ENCODE data around the gene AK1.
A peak's percentile ranks its signal among the peaks of the same experiment; 100 is the strongest.

The AK1 gene

DNA sequence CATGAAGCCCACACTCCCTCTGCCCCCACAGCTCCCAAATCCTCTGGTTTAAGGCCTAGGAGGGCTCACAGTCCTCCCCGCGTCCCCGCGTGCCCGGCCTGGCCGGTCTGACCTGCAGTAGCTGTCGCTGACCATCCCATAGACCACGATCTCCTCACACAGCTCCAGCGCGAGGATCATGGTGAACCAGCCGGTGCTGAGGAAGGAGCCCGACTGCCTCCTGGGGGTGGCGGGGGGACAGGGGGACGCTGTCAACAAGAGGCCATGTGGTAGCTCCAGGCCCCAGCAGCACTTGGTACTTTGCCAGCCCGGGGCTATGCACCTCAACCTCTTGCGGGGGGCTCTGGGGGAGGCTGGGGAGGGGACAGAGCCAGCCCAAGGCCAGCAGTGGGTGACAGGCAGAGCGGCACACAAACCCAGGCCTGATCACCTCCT lies 32.4 kb upstream of the AK1 start:
- DNase-seq (ENCODE audit: low spot score): no peak

DNA sequence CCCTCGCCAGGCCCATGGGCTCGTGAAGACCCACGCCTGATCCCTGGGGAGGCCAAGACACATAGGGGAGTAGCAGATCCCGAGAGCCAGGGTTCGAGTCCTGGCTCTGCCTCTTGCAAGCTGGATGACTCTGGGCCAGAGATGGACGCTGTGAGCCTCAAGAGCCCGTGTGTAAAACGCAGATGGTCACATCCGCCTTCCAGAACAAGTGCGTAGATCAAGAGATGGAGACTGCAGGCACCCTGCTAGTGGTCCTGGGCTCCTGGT lies 31.1 kb upstream of the AK1 start:
- DNase-seq (ENCODE audit: low spot score): no peak

DNA sequence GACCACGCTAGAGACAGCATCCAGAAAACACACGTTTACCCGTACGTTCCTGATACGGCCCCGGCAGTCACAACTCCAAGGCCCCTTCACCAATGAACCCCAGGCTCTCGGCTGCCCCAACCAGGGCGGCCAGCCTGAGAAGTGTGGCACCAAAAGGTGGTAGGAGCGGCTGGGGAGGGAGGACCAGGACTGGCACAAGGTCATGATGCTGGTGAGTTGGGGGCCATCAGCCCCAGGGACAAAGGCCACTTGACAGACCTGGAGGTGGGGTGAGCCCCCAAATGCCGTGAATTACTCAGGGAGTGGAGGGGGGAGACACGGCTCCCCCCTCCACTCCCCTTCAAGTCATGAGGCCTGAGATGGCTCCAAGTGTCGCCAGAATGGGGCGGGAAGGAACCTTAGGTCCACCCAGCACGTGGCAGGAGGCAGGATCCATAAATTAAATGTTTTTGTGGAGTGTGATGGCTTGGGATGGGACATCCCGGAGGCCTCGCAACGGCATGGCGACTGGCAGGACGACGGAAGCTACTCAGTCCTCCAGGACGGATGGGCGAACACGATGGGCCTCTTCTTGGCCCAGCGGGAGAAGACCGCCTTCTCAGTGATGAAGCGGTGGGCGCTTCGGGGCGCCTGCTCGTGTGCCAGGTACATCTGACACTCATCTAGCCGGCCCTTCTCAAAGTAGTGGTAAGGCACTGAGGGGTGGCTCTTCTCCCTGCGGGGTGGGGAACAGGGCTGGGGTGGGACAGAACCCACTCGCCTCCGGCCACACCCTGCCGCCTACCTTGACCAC lies 30.6 kb upstream of the AK1 start:
- no peak for DNase-seq (ENCODE audit: low spot score)

DNA sequence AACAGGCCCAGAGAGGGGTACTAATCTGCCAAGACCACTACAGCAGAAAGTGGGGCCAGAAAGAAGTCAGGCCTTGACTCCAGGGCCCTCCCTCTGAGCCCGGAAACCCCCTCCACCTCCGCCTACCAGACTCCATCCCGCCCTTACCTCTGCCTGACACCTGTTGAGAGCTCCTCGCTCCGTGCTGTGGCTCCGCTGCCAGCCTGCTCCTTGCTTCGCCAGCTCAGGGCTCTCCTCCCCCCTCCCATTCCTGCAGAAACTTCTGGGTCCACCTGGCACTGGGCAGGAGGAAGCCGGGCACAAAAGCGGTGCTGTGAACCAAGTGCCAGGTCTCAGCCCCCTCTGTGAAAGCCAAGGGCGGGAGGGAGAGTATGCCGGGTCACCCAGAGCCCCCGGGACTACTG lies 28.3 kb upstream of the AK1 start:
- no peak for DNase-seq (ENCODE audit: low spot score)

DNA sequence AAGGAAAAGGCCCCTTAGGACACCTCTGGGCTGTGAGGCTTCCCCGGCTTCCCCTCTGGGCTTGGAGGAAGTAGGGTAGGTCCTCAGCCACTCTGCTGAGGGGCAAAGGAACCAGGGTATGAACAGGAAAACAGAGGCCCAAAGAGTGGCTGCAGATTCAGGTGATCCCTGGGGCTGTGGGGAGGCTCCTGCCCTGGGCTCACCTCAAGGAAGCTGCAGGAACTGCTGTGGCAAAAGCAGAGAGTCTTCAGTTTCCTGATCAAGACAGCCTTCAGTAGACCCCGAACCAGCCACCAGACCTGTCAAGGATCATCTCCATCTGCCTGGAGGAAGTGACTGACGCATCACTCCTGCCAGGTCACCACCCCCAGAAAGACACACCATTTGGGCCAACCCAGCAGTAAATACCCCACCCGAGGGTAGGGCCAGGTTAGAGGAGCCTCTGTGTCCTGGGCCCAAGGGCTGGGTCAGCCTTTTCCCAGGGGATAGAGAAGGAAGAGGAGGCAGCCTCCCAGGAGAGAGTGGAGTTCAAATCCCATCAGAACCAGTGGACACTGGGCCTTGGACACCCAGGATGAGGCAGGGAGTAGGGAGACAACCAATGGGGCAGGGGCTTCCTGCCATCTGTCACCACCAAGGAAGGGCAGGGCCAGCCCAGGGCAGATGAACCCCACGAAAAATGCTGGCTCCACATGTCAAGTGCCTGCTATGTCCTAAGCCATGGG lies 27.7 kb upstream of the AK1 start:
- DNase-seq (ENCODE audit: low spot score): no peak

DNA sequence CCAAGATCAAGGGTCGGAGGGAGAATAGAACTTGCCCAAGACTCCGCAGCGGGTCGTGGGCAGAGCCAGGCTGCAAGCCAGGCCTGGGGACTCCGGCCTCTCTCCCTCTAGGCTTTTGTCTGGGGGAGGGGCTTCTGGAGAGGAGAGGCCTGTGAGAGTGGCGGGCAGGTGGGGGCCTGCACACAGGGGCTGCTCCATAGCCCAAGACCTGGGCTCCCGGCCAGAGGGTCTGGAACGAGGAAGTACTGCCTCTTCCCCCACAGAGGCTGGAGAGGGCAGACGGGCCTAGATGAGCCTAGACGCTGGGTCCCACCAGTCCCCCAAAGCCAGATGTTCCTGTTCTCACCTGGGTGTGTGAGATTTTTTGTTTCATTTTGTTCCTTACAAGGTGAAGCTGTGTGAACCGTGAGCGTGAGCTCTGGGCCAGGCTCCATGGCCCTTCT lies 27.1 kb upstream of the AK1 start:
- no peak for DNase-seq (ENCODE audit: low spot score)

DNA sequence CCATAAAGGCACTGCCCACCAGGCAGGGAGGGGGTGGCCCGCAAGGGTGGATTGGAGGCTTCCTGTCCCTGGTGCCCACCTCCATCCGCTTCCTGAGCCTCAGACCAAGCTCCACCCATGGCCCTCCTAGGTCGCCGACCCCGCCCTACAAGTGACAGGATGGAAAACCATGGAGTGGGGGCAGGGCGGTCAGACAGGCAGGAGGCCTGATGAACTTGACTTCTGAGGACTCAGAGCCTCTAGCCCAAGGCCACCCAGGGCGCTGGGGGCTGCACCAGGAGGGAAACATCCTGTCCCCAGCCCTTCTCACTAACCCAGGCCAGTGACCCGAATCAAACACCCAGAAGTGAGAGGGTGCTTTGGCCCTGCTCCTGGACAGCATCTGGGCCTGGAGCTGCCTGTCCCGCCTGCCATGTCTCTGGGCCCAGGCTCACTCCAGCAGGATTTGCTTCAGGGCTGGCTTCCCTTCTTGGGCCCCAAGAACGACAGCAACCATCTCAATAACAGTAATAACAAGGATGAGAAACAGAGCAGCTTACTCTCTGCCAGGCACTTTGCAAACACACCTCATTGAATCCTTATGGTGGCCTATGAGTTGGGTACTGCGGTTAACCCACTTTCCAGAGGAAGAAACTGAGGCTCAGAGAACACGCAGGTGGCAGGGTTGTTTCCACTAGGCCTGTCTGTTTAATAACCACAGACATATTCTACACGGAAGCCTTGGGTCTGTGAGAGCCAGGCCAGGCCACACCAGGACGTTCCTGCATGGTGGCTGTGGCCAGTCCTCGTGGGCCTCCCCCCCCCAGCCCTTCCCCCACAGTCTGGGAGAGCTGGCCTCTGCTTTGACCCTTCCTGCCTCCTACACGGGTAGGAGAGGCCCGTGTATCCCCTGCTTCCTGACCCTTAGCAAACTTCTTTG lies 26.3 kb upstream of the AK1 start:
- DNase-seq (ENCODE audit: low spot score): no peak

DNA sequence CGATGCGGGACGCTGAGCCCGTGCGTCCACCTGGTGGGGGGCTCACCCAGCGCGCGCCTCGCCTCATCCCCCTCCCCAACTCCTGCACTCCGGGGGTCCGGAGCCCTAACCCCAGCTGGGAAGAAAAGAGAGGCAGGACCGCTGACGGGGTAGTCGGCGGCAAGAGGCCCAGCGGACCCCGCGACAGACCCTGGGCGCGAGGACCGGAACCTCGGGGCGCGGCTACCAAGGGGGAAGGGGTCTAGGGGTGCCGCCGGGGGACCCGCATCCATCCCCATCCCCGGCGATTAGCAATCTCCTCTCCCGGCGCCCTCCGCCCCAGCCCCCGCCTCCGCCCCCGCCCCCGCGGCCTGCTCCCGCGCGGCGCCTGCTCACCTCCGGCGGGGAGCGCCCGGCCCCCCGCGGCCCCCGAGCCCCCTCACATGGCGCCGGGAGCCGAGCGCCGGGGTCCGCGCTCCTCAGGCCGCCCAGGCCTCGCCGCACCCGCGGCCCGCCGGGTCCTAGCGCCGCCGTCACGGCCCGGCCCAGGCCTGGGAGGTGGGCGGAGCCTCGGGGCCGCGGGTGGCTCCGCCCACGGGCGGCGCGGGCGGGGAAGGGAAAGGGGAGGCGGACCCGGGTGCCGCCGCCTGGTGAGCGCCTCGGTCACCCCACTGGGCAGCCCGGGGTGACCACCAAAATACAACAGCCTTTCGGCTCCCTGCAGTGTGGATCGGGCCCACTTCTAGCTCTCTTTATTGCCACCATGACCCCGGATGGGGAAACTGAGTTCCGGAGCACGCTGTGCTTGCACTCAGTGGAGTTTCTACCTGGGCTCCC lies 21.9 kb upstream of the AK1 start, which contains the start of gene ST6GALNAC6:
TSS of gene ST6GALNAC6 (minus strand) at position 476 of the 816 bp plus-strand sequence. CDS start 1,622 bp downstream, outside the sequence.
- peak; percentile 81 for DNase-seq (ENCODE audit: low spot score)

DNA sequence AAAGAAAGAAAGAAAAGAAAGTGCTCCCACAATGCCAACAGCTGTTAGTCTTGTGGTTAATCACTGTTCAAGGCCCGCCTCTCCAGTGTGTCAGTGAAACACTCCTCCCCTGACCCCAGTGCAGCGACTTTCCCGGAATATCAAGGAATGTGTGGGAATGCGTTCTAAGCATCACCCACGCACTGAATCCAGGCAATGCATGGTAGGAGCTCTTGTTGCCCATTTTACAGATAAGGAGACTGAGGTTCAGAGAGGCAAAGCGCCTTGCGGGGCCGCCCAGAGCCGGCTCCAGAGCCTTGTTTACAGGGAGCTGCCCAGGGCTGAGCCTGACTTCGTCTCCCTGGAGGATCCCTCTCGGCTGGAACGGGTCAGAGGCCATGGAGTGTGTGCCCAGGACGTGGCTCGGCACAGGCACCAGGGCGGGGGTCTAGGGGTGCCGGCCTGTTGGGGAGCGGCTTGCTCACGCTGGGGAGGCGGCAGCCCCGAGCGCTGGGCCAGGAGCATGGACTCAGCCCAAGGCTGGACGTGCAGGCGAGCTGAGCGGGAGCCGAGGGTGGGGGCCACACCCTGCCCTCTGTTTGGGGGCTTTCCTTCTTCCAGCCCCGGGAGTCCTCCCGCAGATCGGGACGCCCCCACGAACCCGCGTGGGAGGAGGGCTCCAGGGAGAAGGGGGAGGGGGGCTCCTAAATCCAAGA lies 21.1 kb upstream of the AK1 start:
- no peak for DNase-seq (ENCODE audit: low spot score)

DNA sequence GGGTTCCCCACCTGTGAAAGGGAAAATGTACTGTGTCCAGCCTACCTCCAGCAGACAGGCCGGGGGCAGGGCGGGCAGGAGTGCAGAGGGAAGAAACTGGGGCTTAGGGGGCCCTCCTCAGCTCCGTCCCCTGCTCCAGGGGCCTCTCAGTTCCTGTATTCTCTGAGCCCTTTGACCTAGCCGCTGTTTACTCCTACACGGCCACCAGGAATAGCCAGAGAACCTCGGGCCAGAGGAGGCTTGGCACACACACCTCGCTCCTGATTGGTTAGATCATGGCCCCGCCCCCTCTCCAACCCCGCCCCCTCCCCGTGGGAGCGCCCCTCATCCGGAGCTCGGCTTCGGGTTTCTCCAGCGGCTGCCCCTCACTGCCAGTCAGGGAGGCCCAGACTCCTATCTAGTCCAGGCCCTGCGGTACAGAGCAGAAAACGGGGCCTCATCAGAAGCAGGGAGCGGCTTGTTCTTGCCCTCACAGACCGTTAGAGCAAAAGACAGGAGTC lies 19.8 kb upstream of the AK1 start:
- DNase-seq (ENCODE audit: low spot score): no peak

DNA sequence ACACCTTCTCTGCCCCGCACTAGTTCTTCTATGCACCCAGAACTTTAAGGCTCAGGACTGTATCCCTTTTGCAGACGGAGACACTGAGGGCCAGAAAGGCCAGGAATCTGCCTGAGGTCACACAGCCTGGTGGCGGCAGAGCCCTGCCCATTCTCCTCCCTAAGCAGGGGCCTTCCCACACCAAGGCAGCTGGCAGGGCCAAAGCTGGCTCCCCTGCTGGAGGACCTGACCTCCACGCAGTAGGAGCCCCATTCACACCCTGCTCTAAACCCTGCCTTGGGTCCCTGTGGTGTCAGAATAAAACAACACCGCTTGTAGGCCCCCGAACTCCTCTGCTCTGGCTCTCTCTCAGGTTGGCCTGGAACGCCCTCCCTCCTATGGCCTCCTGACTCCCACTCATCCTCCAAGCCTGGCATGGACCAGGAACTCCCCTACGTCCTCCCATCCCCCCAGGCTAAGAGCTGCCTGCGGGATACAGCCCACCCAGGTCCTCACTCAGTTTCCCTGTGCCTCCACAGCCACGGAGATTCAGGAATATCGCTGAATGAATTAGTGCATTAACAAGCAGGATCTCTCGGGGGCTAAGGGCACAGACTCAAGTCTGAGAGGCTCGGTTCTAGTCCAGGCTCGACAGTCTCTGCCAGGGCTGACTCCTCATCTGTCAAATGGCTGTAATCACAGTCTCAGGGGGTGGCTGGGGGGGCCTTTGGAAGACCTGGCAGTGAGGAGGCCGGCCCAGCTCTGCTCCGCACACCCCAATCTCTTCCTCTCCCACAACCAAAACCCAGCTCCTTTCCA lies 19.1 kb upstream of the AK1 start:
- no peak for DNase-seq (ENCODE audit: low spot score)

DNA sequence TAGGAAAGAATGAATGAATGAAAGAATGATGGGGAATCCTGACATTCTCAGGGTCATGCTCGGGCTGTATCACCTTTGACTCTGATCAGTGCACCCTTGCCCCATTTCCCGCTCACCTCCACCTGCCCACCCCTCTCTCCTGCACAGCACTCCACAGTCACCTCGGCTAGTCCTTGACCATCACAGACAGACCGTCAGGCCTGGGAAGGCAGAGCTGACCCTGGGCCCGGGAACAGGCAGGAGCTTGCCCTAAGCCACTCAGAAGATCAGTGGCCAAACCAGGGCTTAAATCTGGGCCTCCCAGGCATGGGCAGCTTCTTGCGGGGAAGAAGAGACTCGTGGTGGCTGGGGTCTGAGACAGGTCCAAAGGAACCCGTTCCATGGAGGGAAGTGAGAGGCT lies 18.3 kb upstream of the AK1 start:
- DNase-seq (ENCODE audit: low spot score): no peak

DNA sequence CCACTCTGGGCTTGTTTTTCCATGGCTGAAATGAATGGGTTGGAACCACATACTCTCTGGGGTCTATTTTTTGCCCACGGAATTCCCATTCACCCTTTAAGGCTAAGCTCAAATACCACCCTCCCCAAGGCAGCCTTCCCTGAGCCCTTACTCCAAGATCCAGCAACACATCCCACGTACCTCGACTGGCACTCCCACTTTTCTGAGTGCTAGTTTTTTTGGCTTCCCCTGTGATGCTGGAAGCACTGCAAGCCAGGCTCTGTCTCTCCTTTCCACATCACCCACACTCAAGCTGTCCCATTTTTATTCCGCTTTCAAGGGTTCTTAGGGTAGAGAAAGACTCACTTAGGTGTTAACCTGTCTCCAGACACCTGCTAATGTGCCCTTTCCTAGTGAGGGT lies 15.9 kb upstream of the AK1 start:
- no peak for DNase-seq (ENCODE audit: low spot score)

DNA sequence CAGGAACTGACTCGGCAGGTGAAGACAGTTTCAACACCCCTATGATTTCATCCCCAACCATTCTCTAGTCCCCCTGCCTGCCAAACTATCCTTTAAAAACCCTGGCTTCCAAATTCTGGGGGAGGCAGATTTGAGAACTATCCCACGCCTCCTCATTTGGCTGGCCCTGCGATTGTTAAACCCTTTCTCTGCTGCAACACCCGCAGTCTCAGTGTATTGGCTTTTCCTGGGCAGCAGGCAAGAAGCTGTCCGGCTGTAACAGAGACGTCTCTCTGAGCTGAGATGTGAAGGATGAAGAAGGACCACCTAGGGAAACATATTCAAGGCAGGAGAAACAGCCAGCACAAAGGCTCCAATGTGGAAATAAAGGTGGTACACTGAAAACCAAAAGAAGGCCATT lies 15.4 kb upstream of the AK1 start:
- DNase-seq (ENCODE audit: low spot score): no peak

DNA sequence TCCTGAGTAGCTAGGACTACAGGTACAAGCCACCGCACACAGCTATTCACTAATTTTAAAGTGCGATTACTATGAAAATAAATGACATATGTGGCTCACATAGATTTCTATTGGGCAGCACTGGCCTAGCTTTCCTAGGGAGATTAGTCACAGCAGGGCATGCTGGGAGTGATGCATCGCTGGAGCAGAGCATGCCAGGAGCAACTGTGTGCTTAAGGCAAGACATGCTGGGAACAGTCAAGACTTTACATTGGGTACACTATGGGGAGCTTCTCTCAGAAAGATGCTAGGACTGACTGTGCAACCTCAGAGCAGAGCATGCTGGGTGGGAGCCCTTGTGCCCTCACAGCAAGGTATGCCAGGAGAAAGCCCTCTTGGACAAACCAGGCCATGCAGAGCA lies 12.6 kb upstream of the AK1 start:
- DNase-seq (ENCODE audit: low spot score): no peak

DNA sequence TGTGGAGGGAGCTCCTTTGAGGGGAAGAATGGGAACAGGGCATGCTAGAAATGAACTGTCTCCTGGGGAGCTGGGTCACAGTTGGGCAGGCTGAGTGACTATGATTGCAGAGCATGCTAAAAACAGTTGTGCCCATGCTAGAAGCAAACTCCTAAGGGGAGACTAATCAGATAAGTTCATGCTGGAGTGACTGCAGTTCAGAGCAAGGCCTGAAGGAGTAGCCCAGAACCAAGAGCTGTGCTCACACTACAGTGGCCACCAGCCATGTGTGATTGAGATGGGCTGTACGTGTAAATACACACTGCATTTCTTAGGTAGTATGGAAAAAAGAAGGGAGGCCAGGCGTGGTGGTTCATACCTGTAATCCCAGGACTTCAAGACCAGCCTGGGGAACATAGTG lies 10.3 kb upstream of the AK1 start:
- DNase-seq (ENCODE audit: low spot score): no peak

DNA sequence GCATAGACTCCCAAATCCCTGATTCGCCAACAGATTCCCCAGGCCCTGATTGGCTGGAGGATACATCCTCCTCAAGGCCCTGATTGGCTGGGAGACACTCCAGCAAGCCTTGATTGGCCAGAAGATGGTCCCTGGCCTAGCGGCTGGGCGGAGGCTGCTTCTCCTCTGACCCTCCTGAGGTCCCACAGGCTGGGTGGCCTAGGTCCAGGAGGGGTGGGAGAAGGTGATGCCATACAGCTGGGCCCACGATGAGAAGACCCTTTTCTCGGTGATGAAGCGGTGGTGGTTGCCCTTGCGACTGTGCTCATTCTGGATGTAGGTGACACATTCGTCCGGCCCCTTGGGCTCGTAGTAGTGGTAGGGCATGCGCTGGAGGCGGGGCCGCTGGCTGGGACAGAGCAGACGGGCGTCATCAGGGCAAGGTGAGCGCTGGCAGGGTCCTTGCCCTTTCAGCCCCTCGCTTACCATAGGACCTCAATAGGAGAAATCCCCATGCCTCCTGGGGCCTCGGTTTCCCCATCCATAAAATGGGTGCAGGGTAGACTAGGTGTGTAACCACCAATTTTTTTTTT lies 9.0 kb upstream of the AK1 start:
- no peak for DNase-seq (ENCODE audit: low spot score)

DNA sequence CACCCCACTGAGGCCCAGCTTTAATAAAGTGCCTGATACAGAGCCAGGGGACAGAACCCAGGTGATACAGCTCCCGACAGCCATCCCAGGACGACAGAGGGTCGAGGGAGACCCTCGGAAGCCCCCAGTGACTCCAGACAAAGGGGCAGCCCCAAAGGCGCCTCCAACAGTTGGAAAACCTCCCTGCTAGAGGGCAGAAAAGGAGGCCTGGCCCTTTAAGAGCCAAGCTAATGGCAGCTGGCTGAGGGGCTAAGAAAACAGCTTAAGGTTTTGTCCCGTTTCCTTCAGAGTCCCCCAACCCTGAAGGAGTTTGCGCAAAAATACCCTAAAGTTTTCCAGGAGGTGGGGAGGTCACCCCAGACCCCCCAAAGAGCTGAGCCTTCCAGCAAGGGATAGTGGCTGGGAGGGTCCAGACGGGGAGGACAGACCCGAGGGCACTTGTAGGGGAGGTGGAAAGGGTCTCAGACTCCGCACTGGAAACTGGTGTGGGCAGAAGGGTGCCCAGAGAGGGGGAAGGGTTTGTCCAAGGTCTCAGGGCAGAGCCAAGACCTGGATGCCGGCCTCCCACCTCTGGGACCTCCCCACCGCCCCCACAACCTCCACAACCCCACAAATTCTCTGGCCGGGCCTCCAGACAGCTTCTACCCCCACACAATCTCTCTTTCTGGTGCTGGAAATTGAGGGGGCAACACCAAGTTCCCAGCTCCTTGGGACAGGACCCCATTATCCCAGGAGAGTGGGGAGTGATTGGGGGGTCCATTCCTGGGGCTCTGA lies 8.2 kb upstream of the AK1 start:
- DNase-seq (ENCODE audit: low spot score): no peak

DNA sequence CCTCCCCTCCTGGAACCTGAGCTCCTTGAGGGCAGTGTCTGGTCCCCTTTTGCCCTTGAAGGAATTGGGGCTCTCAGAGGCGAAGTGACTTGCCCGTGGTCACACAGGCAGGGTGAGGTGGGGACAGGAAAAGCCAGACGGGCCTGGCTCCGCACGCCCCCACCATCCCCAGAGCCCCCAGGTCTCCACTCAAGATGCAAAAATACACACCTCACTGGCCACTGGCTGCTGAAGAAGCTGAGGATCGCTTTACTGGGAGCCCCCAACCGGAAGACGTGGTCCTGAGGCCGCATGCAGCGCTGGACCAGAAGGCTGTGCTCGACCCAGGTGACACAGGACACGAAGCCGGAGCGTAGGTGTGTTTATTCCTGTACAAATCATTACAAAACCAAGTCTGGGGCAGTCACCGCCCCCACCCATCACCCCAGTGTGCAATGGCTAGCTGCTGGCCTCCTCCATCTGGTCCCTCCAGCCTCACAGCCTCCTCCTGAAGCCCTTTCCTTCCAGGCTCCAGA lies 7.6 kb upstream of the AK1 start:
- no peak for DNase-seq (ENCODE audit: low spot score)
